Suppressor macrophage treated with lipopolysaccharide for 1 hour (primary cell): ENCODE results near the gene SMC1B.
"Not testable (repeated sequence)": the region's sequence is repeated elsewhere in the genome, so short reads cannot be mapped to it uniquely, and the experiment has no call there.

Experiments used
- DNase-seq, 3 donors: peaks; one replicate each; pipeline ENCODE4 v3.0.0-alpha.2; 2020 to 2022

The SMC1B gene

DNA sequence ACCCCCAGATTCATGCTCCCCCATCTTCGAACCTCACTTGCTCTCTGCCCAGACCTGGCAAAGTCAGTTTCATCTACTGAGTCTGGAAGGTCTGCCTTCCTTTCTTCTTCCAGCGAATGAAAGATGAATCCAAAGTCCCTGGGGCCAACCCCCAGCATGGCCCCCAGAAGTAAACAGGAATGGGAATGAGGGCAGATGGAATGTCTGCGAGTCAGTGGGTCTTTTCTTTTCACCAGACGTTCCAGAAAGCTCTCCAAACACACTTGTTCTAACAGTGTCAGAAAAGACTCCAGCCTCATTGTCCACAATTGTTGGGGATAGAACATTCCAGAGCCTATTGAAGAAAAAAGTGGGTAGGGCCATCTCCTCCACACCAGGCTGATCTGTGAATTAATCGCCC lies 28.7 kb upstream of the SMC1B start:
- no peak for DNase-seq

DNA sequence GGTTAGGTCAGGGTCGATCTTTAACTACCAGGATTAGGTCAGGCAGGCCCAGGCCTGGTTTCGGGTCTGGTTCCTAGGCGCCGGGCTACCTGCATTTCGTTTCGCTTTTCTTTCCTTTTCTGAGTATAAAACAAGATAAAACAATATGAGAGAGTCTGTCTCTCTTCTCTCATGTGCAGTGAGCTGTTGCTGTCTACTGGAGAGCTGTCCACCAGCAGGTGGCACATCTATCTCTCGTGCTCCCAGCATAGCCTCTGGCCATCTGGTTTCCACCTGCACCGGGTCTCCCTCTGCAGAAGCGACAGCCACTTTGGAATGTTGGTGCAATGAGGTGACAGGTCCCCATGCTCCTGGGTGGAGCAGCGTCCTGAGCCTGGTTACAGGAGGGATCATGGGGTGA lies 27.7 kb upstream of the SMC1B start:
- DNase-seq = peak; percentile 38 to 56 (median 39)

DNA sequence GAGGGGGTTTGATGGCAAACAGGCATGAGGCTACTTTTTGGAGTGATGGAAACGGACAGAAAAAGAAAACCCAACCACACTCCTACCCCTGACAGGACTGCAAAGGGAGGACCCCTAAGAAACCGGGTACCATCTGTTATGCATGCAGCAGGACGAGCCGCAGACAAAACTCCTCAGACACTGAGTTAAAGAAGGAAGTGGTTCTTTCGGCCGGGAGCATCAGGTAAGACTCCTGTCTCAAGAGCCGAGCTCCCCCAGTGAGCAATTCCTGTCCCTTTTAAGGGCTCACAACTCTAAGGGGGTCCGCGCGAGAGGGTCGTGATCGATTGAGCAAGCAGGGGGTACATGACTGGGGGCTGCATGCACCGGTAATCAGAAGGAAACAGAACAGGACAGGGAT lies 27.3 kb upstream of the SMC1B start:
- DNase-seq = not testable (repeated sequence)

DNA sequence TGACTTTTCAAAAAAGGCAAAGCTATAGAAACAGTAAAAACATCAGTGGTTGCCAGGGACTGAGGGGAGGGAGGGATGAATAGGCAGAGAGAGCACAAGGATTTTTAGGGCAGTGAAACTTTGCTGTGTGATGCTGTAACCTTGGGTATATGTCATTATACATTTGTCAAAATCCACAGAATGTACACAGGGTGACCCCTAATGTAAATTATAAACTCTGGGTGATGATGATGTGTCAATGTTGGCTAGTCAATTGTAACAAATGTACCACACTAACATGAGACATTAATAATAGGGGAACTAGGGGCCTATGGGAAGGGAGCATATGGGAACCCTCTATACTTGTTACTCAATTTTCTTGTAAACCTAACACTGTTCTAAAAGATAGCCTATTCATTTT lies 24.9 kb upstream of the SMC1B start:
- peak in 1 of 3 donors; percentile 20 for DNase-seq

DNA sequence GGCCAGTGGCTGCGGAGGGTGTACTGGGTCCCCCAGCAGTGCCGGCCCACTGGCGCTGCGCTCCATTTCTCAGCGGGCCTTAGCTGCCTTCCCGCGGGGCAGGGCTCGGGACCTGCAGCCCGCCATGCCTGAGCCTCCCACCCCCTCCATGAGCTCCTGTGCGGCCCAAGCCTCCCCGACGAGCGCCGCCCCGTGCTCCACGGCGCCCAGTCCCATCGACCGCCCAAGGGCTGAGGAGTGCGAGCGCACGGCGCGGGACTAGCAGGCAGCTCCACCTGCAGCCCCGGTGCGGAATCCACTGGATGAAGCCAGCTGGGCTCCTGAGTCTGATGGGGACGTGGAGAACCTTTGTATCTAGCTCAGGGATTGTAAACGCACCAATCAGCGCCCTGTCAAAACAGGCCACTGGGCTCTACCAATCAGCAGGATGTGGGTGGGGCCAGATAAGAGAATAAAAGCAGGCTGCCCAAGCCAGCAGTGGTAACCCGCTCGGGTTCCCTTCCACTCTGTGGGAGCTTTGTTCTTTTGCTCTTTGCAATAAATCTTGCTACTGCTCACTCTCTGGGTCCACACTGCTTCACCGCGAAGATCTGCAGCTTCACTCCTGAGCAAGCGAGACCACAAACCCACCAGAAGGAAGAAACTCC lies 23.6 kb upstream of the SMC1B start:
- DNase-seq = not testable (repeated sequence)

DNA sequence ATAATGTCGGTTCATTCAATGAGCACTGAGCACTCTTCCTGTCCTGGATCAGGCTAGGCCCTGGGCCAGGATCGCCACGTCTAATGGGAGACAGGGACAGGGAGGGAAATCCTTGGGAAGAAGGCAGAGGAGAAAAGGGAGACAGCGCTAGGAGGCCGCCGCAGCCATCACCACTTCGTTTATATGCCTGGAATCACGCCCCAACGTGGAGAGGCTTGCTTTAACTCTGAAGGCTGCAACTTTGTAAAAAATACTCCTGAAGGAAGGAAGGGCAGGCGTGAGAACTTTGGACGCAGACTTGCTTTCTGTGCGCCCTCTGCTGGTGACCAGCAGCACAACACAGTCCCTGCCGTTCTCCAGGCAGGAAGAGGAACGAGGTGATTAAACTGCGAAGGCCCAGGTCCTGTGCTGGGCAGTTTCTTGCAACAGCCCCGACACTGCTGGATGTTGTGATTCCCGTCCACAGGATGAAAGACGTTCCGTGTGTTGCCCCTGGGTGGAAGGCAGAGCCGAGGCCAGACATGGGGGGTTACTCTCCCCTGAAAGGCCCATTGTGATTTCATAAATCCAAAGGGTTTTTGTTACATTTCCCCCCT lies 22.2 kb upstream of the SMC1B start:
- peak; percentile 91 to 94 (median 92) for DNase-seq

DNA sequence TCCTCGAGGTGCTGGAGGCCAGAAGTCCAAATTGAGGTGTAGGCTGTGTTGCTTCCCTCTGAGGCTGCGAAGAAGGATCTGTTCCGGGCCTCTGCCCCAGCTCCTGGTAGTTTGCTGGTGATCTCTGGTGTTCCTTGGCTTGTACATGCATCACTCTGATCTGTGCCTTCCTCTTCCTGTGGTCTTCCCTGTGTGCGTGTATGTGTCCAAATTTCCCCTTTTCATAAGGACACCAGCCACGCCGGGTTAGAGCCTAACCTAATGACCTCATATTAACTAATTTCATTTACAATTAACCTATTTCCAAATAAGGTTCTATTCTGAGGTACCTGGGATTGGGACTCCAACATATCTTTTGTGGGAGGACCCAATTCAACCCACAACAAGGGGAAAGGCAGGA lies 21.6 kb upstream of the SMC1B start:
- peak; percentile 65 to 69 (median 67) for DNase-seq

DNA sequence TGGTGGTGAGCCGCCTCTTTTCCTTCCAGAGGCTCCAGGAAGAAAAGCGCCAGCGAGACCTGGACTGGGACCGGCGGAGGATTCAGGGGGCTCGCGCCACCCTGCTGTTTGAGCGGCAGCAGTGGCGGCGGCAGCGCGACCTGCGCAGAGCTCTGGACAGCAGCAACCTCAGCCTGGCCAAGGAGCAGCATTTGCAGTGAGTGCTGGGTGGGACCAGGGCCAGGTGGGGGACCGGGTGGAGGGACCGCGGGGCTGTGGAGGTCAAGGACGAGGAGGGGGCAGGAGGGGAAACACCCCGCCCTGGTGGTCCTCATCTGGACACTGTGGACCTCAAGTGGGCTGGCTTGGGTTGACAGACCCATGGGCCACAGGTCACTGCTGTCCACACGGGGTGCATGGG lies 17.5 kb upstream of the SMC1B start:
- DNase-seq = no peak

DNA sequence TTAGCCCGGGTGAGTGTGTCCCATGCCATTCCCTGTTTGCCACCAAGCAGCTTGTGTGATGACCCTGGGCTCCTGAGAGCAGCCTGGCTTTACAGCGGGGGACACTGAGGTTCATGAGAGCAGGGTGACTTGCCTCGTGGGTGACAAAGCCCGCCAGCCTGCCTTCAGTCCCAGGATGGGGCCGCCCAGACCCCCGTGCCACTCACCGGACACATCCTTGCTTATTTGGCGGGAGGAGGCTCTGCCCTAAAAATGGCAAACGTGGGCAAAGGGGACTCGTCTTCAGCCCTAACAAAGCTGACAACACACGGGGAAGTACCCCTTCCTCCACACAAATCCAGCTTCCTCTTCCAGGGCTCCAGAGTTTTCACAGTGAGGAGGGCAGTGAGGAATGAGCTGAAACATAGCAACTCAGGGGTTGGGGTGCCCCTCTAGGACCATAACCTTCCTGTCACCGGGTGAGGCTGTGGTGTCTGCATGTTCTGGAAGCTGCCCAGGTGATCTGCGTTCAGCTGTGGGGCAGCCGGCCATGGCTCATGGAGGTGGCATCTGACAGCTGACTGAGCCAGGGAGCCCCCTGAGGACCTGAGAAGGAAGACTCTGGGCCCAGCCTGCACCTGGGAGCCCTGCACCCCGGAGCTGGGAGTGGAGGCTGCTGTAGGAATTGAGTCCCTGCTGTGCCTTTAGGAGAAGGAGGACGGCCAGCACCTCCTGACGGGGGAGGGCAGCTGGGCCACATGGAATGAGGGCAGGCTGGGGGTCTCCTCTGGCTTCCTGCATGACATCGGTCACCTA lies 16.8 kb upstream of the SMC1B start:
- DNase-seq = peak; percentile 64 to 71 (median 70)

DNA sequence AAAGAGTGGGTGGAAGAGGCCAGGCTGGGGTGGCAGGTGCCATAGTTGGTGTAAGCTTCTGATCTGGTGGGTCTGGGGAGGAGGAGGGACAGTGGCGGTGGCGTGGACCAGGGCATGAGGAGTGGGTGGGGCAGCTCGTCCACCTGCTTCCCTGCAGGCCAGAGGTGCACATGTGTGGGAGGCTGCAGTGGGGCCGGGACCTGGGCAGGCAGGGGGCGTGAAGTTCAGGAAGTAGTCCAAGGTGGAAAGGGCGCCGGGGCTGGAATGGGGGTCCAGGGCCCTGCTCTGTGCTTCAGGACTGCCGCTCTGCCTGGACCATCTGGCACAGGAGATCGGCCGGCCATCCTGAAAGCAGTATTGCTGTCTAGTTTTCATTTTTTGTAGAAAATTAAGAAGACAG lies 16.0 kb upstream of the SMC1B start:
- DNase-seq = no peak

DNA sequence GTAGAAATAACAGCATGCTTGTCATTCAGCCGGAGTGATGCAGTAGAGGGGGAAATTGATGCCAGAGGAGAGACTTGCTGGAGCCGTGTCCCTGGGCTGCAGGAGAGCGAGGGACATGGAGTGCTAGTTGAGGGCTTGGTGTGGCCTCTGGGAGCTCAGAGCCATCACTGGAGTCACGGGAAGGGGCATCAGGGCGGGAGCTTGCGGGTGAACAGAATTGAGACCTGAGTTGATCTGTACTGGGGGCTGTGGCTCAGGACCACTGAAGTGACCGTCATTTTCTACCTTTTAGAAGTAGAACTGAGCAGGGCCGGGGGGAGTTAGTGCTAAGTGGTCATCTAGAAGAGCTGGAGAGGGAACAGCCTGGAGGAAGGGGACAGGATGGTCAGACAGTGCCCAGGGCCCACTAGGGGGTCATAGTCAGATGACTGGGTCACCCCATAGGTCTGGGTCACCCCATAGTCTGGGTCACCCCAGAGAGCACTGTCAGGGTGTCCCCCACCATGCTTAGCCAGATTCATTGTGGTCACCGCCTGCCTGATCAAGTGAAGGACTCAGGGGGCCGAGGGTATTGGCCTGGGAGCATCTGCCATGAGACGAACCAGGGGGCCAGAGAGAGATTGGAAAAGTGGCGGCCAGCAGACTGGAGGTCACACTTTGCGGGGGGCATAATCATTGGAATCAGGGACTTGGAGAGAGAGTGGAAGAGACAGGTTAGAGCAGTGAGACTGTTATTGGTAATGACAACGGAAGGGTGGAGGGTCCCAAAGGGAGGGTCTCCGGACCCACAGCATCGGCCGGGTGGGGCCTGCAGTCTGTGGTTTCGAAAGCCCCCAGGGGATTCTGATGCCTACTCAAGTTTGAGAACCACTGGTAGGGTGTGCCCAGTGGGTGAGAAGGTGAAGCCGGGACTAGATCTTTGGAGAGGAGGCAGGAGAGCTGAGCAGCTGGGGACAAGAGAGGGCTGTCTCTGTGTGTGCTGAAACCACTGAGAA lies 15.3 kb upstream of the SMC1B start:
- no peak for DNase-seq

DNA sequence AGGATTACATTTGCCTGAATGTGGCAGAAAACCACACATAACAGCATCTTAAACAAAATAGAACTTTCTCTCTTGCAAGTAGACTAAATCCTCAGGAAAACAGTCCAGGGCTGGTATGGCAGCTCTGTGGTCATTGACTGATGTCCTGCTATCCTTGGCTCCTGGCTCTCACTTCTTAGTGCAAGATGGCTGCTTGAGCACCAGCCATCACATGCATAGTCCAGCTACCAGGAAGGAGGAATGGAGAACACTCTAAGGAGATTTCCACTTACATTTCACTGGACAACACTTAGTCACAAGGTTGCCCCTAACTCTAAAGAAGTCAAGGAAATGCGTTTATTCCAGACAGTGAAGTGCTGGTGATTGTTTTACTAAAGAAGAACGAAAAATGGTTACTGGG lies 13.7 kb upstream of the SMC1B start:
- no peak for DNase-seq

DNA sequence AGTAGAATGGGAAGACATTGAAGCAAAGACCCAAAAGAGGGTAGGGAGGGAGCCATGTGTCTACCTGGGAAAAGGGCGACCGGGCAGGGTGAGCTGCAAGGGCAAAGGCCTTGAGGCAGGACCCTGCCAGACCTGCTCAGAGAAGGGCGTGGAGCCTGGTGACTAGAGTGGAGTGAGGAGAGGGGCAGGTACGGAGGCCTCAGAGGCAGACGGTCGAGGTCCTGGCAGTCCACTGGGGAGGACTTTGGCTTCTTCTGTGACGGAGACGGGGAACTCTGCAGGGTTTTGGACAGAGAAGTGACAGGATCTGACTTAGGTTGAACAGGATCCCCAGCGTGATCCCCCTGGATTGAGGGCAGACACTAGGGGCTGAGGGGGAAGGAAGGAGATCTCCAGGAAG lies 13.0 kb upstream of the SMC1B start:
- no peak for DNase-seq

DNA sequence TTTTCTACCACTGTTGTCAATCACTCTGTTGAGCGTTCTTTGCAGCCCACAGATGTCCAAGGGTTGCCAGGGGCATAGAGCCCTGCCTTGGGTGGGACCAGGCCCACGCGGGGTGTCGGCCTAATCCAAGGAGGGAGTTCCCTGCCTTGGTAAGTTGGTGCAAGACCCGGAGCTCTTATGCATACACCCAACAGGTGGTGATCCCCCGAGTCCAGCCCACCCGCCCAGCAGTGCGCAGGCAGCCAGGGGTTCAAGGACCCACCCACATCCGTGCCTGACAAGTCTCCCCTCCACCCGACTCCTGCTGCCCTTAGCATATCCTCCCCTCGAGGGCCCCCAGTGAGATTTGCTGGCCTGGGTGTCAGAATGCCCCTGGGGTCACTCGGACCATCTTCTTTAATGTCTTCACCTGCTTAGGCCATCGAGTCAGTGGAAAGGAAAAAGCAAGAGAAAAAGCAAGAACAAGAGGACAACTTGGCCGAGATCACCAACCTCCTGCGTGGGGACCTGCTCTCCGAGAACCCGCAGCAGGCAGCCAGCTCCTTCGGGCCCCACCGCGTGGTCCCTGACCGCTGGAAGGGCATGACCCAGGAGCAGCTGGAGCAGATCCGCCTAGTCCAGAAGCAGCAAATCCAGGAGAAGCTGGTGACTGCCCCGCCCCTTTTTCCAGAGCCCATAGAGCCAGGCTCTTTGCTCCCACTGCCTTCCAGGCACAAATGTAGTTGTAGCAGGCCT lies 12.3 kb upstream of the SMC1B start:
- no peak for DNase-seq

DNA sequence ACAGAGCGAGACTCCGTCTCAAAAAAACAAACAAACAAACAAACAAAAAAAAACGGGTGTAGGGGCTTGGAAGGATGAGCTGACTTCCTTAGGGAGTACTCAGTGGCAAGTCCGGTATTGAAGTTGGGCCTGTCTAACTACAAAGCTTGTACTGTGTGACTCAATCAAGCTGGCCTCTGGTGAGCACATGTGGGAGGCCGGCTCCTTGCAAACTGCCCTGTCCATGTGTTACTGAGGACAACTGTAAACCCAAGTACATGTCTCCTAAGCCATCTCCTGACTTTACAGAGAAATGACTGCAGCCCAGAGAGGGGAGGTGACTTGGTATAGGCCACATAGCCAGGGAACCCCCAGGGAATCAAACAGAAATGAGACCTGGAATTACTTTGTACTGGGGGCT lies 11.7 kb upstream of the SMC1B start:
- DNase-seq = peak; percentile 47 to 64 (median 53)

DNA sequence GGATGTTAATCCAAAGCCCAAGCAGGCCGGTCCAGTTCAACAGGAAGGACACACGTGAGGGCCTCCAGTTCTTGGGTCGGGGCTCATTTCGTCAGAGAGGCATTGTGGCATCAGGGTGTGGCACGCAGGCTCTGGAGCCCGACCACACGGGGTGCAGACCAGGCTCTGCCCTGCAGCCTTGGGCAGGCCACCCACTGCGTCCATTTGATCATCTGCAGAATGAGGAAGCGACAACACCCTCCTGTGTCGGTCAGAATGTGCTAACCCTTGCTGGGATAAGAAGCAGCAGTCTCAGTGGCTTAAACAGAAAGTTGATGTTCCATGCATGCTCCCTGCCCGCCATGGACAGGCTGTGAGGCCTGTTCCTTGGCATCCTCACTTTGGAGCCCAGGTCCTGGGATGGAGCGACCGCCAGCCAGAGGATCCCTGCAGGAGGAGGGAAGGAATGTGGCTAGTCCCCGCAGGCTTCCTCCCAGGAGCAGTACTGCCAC lies 10.9 kb upstream of the SMC1B start:
- DNase-seq = peak; percentile 80 to 85 (median 84)

DNA sequence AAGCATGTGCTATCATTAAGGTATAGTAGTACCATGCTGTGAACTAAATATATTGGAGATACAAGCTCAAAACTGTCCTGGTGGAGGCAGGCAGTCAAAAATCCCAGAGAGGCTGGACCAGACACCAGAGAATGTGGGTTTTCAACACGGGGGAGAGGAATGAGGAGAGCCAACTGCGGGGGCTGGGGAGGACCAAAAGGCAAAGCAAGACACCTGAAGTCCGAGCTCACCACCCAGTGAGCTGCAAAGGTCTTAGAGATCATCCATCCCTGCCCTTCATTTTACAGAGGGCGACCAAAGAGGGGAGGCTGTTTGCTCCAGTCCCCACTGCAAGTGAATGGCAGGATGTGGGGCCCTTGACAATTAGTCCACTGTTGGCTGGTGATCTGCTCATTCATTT lies 10.1 kb upstream of the SMC1B start:
- DNase-seq = no peak

DNA sequence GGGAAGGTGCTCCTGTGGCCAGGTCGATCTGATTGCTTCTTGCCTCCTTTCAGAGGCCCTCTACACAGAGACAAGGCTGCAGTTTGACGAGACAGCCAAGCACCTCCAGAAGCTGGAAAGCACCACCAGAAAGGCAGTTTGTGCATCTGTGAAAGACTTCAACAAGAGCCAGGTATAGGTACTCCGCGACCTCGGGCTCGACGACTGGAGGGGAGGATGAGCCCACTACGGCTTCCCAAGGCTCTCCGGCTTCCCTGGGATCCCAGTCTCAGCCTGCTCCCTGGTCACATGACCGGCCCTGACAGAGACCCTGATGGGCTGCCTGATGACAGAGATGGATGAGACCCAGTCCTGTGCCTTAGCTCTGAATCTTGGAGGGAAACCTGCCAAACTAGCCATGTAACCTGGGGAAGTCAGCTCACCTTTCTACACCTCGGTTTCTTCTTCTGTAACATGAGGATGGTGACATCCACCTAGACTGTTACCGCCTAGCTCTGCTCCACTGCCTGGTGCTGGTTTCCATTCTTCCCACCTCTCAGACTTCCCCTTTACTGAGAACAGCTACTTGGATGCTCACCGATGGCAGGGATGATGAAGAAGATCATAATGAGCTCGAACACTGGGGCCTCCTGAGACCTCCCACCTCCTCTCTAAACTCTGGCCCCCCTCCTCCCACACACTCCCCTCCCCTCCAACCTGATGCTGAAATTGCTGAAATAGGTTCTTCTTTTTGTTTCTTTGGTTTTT lies 9.0 kb upstream of the SMC1B start:
- peak in 1 of 3 donors; percentile 16 for DNase-seq

DNA sequence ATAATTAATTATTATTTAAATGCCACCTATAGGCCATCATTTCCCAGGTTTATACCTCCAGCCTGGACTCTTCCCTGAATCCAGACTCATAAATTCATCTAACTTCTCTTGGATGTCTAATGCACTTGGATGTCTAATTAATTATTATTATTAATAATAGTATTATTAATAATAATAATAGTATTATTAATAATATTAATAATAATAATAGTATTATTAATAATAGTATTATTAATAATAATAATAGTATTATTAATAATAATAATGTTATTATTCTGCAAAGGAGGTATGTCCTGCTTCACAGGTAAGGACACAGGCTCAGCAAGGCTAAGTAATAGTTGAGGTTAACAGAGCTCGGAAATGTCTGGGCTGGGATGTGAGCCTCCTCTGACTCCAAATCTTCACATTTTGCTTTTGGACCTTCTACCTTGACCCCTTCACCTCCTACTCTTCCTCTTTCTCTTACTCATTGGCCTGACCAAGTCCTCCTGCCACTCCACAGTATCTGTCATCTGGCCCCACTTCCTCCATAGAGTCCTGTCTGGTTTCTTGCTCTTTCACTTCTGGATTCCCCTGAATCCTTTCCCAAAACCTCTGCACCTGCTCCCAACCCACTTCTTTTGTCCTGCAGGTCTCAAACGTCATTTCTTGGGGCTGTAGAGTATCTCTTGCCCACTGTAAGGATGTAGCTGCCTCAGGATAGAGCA lies 8.1 kb upstream of the SMC1B start:
- peak; percentile 60 to 69 (median 65) for DNase-seq

DNA sequence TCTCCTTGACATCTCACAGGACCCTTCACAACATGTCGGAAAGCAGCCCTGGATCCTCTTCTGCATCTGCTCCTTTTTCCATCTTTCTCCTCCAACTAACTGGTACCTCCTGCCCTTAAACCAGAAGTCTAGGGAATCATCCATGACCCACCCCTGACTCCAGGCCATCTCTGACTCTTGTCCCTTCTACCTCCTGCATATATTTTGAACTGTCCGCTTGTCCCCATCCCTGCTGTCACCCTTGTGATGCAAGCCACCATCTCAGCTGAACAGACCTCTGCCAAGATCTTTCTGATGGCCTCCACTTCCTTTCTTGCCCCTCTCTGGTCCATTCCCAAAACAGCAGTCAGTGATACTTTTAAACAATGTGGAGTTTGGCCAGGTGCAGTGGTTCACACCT lies 7.1 kb upstream of the SMC1B start:
- DNase-seq = no peak

DNA sequence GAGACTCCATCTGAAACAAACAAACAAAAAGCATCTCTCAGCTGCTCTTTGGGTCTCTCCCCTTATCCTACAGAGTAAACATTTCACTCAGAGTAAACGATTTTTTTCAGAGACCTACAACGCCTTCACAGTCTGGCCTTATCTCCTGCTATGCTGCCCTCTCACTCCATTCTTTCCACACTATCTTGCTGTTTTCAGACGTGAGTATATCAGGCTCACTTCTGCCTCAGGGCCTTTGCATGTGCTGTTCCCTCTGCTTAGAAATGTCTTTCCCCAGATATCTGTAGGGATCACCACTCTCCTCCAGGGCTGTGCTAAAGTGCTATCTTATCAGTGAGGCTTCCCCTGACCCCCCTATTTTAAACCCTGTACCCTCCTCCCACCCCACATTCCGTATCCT lies 6.6 kb upstream of the SMC1B start:
- DNase-seq = no peak
